Progenitor cell of endocrine pancreas (in vitro differentiated cells): ENCODE data around the gene GSK3B. TPM values are rescaled to one million over a fixed set of nuclear protein-coding genes. Genes with fewer than 3 reads are reported as not detected.

Experiments
- DNase-seq: peaks from one replicate; pipeline ENCODE4 v3.0.0; 2021; ENCODE audit warnings: low spot score; ENCODE audit not compliant: unreplicated experiment
- H3K27ac Mint-ChIP-seq: 2 replicates; pipeline ENCODE4 v1.8.0; 2021; ENCODE audit warnings: mild to moderate bottlenecking, moderate library complexity, mixed read lengths
- H3K27me3 Mint-ChIP-seq: 2 replicates; pipeline ENCODE4 v1.8.0; 2021; ENCODE audit warnings: mixed read lengths
- H3K36me3 Mint-ChIP-seq: 2 replicates; pipeline ENCODE4 v1.8.0; 2022; ENCODE audit warnings: mixed read lengths; ENCODE audit not compliant: insufficient read depth
- H3K4me1 Mint-ChIP-seq: 2 replicates; pipeline ENCODE4 v1.8.0; 2021; ENCODE audit warnings: low read depth, mixed read lengths
- H3K4me3 Mint-ChIP-seq: 2 replicates; pipeline ENCODE4 v1.8.0; 2021; ENCODE audit warnings: low read depth, mild to moderate bottlenecking, moderate library complexity, mixed read lengths
- H3K9me3 Mint-ChIP-seq: 2 replicates; pipeline ENCODE4 v1.8.0; 2021; ENCODE audit warnings: low read depth, mixed read lengths
- CTCF ChIP-seq: fragments of 200-600 bp; sonication (generic); IDR thresholded peaks from one replicate; pipeline ENCODE4 v1.5.0; 2021; ENCODE audit warnings: antibody characterized with exemption, mild to moderate bottlenecking; ENCODE audit not compliant: unreplicated experiment
- total RNA-seq: library from RNA; stranded (reverse); gene quantifications from 2 replicates; pipeline ENCODE4 v1.2.1, GENCODE V29; 2021

GSK3B gene
- total RNA-seq, 1 donor from 2014 or later, result 80.0 TPM

GRCh38 chr3:120049072-120049471, 45.2 kb downstream of the GSK3B start:
- no peak for DNase-seq
- Mint-ChIP-seq H3K4me3 (no peak overlapping the region), H3K27me3 (no peaks in the 10 kb centered on the region), H3K4me1 (peaks cover 16% of the 10 kb centered on the region), H3K9me3 (peaks cover 28% of the 10 kb centered on the region), H3K27ac (no peak overlapping the region), H3K36me3 (peaks cover 37% of the 10 kb centered on the region)
- TF ChIP-seq CTCF, result no peak

- Mint-ChIP-seq H3K27ac (peak overlapping the region; percentile 50), H3K4me3 (no peak overlapping the region), H3K27me3 (no peaks in the 10 kb centered on the region), H3K9me3 (peaks cover 28% of the 10 kb centered on the region), H3K4me1 (peaks cover 16% of the 10 kb centered on the region), H3K36me3 (peaks cover 39% of the 10 kb centered on the region)
- no peak for TF ChIP-seq CTCF
- no peak for DNase-seq
Observed at GRCh38 chr3:120048355-120049041, 45.7 kb downstream of the GSK3B start.

GRCh38 chr3:120047686-120048085, 46.6 kb downstream of the GSK3B start:
- no peak for DNase-seq
- Mint-ChIP-seq H3K4me3 (no peak overlapping the region), H3K27ac (peak overlapping the region; percentile 50), H3K4me1 (peaks cover 16% of the 10 kb centered on the region), H3K9me3 (peaks cover 34% of the 10 kb centered on the region), H3K36me3 (peaks cover 46% of the 10 kb centered on the region), H3K27me3 (no peaks in the 10 kb centered on the region)
- TF ChIP-seq CTCF, result no peak

GRCh38 chr3:120040813-120041377, 53.4 kb downstream of the GSK3B start:
- Mint-ChIP-seq H3K27me3 (no peaks in the 10 kb centered on the region), H3K4me3 (no peak overlapping the region), H3K4me1 (no peaks in the 10 kb centered on the region), H3K36me3 (peaks cover 71% of the 10 kb centered on the region), H3K9me3 (peaks cover 67% of the 10 kb centered on the region), H3K27ac (peak overlapping the region; percentile 69)
- no peak for TF ChIP-seq CTCF
- DNase-seq, result no peak

GRCh38 chr3:120039642-120040610, 54.3 kb downstream of the GSK3B start:
- no peak for DNase-seq
- peaks cover 62% of the 10 kb centered on the region for H3K36me3 Mint-ChIP-seq
- H3K4me1 Mint-ChIP-seq, result no peaks in the 10 kb centered on the region
- H3K4me3 Mint-ChIP-seq, result no peak overlapping the region
- peaks cover 59% of the 10 kb centered on the region for H3K9me3 Mint-ChIP-seq
- TF ChIP-seq CTCF, result no peak
- no peaks in the 10 kb centered on the region for H3K27me3 Mint-ChIP-seq
- no peak overlapping the region for H3K27ac Mint-ChIP-seq
